Hematopoietic multipotent progenitor cell treated with erythropoietin and hydrocortisone succinate and interleukin-3 and kit ligand, for 8 days (in vitro differentiated cells): ENCODE measurements around the gene CREBBP.

Source experiments
- DNase-seq: peaks from one replicate; pipeline ENCODE4 v3.0.0-alpha.2; 2015

The CREBBP gene

DNA sequence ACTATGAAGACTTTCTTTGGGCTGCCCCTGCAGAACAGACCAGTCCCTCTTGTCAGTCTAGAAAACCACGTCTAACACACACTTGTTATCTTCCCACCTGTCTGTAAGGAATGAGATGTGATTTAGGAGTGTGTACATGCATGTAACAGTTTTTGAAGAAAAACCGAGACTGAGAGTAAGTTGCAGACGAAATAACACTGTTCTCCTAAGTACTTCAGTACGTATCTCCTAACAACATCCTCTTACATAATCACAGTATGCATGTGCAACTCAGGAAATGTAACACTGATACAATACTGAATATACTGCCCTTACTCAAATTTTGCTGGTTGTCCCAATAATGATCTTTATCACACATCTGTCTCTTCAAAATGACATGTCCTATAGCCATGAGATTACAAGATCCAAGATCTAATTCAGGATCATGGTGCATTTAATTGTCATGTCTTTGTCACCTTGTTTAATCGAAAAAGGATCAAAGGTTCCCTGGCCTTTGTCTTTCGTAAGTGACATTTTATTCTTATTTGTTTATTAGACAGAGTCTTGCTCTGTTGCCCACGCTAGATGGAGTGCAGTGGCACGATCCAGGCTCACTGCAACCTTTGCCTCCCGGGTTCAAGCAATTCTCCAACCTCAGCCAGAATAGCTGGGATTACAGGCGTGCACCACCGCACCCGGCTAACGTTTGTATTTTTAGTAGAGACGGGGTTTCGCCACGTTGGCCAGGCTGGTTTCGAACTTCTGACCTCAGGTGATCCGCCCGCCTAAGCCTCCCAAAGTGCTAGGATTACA, 25.6 kb downstream of the CREBBP start:
- DNase-seq: no peak

DNA sequence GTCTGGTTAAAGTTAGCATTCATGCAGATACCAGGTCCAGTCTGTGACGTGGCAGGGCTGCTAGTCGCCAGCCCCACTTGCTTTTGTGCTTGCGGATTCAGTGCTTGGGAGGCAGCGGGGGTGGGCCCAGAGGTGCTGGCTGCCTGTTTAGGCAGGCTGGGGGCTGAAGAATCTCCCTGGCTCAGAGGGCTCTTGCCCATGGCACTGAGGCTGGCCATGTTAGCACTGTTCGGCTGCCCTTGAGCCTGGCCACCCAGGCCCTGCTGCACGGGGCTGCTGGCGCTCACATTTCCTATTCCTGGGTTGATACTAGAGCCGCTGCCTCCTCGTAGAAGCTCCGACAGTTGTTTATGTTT, 30.0 kb downstream of the CREBBP start:
- no peak for DNase-seq

DNA sequence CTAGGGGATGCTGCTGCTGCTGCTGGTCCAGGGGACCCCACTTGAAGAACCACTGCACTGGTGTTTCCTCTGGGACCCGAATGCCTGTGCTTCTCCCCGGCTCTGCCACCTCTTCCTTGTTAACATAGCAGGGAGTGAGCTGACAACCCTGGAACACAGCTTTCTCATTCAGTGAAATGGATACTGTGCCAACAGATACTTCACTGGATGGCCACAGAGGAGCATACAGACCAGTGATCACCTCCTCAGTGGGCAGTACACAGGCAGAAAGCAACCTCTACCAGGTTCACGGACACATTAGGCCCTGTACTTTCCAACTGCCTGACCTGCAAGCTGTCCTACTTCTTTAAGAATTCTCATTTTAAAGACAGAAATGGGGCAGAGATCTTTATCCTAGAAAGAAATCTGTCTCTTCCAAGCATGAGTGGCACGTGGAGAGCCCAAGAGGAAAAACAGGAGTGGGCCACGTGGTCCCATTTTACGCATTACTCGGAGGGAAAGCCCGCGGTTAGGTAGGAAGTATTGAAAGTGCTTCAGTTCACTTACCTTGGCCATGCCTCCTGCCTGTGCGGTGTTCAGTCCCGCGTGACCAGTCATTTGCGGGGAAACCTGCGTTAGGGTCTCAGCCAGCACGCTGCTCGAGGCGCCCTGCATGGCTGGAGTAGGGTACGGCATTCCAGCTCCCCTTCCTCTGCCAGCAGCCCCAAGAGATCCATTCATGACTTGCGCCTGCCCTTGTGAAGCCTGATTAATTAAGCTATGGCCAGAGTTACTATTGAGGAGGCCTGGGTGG, 30.6 kb downstream of the CREBBP start:
- no peak for DNase-seq

DNA sequence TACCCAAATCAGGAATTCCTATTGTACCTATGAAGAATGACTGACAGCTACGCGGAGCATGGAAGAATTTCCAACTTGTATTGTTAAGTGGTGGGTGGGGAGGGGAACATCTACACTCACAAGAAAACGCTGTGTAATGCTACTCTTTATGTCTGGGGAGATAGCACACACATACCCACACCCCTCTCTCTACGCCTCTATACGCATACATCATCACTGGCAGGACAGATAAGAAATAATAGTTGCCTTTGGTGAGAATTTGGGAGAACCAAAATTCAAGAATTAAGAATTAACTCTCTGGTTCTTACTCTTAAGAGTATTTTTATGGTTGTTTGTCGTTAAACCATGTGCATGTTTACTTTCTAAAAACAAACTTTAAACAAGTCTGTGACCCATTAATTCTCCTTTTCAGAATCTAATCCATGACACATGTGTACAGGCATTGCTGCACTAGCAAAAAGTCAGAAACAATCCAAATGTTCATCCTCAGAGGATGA, 33.9 kb downstream of the CREBBP start:
- peak; percentile 92 for DNase-seq

DNA sequence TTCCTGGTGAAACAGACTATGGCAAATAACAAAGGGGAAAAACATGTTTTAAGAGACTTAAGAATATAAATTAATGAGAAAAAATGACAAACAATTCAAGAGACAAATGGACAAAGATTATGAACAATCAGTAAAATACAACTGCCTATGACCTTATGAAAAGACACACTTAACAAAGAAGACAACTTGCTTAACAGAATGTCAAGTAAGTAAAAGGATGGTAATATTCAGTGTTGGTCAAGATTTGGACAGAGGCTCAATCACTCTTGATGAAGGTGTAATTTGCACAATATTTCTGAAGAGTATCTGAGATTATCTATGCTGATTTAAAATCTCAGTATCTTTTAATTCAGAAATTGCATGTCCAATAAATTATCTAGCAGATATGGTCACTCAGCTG, 34.4 kb downstream of the CREBBP start:
- DNase-seq: no peak

DNA sequence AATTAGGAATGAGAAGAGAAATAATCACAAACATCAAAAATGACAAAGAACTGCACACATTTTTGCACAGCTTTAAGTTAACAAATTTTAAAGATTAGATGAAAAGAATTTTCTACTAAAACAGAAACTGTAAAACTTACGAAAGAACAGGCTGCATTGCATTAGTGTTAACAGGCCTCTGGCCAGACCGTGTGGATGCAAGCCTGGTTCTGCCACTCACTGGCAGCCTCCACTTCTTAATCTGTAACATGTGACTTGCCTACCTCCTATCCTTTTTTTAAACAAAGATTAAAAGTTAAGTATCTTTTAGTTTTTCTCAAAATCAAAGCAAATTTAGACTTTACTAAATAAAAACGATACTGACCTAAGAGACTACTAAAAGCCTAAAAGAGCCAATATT, 37.5 kb downstream of the CREBBP start:
- DNase-seq: no peak

DNA sequence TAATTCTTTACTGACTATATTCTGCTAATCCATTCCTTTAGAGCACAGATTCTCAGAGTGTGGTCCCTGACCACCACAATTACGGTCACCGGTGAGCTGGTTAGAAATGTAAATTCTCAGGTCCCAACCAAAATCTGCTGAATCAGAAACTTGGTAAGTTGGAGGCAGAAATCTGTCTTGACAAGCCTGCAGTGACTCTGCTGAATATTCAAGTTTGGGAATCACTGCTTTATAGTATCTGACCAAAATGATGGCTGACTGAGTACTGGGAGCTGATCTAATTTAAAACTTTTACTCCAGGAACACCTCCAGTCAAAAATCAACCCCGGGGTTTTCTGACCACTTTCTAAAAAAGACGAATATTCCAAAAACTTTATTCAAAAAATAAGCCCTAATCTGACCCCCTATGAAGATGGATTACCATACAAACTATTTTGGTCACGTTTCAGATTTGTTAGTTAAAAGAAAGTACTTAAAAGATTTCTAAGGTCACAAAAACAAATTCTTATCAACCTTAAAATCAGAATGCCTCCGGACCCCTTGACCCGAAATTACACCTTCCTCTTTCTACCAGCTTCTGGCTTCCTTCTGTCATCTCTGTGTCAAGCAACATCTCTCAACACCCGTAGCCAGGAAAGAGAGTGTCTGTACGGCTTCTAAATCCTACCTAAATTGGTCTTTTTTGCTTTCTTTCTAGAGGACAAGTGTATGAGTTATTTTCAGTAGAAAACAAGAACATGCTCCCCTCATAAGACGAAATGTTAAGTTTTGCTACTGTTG, 38.6 kb downstream of the CREBBP start:
- DNase-seq: no peak

DNA sequence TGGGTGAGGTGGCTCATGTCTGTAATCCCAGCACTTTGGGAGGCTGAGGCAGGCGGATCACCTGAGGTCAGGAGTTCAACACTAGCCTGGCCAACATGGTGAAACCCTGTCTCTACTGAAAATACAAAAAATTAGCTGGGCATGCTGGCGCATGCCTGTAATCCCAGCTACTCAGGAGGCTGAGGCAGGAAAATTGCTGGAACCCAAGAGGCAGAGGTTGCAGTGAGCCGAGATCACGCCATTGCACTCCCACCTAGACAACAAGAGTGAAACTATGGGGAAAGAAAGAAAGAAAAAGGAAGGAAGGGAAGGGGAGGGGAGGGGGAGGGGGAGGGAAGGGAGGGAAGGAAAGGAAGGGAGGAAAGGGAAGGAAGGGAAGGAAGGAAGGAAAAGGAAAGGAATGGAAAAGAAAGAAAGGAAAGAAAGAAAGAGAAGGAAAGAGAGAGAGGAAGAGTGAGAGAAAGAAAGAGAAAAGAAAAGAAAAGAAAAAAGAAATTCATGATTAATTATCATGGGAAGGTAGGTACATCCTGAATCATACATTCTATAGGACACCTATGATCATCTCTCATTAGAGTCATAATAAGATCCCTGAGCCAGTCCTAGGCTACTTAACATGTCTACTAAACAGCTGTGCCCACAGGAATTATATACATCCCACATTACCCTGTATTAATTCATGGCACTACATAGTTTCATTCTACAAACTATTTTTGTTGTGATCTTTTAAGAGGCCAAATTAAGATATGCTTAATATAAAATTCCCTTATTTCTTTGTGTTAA, 40.9 kb downstream of the CREBBP start:
- no peak for DNase-seq

DNA sequence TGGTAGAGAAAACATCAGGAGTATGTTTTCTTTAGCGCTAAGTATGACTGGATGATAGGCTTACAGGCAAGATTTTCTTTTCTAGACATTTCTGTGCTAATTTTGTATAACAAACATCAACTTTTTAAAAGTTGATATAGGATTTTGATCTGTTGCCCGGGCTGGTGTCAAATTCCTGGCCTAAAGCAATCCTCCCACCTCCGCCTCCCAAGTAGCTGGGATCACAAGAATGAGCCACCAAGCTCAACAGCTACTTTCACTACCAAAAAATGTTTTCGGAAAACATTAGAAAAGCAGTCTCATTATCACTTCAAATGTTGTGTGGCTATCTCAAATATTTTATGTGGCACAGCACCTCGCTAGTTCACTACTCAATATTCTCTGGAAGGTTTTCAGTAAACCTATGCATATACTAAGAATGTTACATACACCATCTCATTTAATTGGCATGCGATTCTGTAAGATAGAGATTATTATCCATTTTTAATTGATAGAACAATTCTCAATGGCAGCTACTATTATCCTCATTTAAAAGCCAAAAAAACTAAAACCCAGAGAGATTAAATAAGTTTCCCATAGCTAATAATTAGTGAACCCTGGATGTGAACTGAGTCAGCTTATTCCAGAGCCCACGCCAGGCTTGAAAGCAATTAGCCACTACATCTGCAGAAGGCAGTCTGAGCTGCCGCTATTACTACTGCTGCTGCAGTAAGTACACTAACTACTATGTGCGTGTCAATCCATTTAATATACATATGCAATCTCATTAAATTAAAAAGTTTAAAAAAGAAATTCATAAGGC, 41.7 kb downstream of the CREBBP start:
- DNase-seq: no peak

DNA sequence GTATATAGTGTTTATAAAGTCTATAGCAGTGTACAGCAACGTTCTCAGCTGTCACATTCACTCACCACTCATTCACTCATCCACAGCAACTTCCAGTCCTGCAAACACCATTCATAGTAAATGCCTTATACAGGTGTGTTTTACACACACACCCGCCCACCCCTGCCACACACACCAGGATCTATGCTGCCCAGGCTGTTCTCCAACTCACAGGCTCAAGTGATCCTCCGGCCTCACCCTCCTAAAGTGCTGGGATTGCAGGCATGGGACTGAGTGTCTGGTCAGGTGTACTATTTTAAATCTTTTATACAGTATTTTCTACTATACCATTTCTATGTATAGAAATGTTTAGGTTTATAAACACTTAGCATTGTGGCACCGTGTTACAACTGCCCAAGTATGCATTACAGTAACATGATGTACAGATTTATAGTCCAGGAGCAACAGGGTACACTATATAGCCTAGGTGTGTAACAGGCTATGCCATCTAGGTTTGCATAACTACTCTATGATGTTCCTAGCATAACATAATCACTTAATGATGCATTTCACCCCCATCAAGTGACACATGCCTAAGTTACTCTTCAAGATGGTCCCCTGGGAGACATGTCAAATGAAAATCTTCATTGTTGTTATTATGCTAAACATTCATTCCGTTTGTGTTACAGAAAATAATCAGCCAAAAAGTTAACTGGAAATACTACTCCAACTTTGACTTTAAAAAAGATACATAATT, 42.5 kb downstream of the CREBBP start:
- no peak for DNase-seq

DNA sequence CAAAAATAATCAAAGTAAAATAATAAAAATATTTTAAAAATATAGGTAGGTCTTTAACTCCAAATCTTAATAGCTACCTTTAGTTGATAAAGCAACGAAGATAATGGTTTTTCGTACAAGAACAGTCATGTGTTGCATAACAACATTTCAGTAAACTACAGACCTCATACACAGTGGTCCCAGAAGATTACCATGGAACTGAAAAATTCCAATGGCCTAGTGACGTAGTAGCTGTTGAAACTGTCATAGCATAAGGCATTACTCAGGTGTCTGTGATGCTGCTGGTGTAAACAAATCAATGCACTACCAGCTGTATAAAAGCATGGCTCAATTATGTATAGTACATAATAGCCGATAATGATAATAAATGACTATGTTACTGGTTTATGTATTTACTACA, 43.9 kb downstream of the CREBBP start:
- no peak for DNase-seq

DNA sequence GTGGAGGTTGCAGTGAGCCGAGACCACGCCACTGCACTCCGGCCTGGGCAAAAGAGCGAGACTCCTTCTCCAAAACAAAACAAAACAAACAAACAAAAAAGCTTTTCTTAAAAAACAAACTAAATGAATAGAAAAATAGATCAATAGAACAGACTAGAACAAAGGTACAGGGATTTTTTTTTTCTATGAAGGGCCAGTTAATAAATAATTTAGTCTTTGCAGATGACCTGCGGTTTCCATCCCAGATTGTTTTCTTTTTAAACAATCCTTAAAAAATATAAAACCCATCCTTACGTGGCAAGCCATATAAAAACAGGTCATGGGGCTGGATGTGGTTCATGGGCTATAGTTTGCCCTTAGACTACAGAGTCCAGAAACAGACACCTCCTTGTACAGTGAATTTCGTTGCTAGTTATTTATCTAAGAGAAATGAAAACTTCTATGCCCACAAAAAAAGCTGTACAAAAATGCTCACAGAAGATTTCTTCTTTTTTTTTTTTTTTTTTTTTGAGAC, 45.4 kb downstream of the CREBBP start:
- no peak for DNase-seq

DNA sequence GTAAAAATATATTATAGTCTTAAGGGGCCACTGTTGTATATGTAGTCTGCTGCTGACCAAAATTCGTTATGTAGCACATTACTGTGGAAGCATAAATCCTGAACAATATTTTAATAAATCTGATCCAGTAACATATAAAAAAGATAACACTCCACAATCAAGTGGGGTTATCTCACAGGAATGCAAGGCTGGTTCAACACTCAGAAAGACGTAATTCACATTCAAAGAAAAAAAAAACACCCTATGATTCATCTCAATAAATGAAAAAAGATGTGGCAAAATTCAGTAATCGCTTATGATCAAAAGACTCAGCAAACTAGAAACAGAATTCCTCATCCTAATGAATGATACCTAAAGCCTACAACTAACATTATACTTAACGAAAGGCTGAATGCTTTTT, 47.8 kb downstream of the CREBBP start:
- DNase-seq: no peak

DNA sequence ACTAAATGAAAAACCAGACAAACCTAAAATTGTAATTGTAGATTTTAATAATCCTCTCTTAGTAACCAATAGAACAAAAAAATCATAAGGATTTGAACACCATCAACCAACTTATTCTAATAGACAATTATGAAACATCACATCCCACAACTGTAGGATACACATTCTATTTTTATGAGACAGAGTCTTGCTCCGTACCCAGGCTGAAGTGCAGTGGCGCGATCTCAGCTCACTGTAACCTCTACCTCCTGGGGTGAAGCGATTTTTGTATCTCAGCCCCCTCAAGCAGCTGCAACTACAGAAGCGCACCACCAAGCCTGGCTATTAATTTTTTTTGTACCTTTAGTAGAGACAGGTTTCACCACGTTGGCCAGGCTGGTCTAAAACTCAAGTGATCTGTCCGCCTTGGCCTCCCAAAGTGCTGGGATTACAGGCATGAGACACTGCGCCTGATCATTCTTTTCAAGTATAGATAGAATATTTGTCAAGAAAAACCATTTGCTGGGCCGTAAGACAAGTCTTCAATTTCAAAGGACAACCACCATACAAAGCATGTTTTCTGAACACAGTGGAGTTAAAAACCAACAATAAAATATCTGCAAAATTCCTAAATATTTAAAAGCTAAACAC, 49.8 kb downstream of the CREBBP start:
- DNase-seq: no peak

DNA sequence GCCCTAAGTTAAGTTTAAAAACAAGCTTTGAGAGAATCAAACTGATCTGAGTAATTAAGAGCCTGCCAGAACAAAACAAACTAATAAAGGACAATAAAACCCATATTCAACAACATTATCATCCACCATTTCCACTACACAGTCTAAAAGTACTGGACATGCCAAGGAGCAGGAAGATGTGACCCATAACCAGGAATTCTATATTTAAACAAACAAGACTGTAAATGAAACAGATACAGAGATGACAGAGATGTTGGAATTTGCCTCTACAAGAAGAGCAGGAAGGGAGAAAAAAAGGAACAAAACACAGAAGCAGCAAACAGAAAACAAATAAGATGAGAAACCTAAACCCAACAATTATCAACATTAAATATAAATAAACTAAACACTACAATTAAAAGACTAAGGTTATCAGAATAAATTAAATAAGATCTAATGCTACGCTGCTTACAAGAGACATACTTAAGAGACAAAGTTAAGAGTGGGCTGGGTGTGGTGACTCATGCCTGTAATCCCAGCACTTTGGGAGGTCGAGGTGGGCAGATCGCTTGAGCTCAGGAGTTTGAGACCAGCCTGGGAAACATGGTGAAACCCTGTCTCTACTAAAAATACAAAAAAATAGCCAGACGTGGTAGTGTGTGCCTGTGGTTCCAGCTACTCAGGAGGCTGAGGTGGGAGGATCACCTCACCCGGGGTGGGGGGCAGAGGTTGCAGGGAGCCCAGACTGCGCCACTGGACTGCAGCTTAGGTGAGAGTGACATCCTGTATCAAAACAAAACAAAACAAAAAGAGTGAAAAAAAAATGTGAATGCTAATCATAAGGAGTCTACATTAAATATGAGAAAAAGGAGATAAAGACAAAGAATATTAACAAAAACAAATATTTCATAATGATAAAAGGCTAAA, 50.6 kb downstream of the CREBBP start:
- DNase-seq: no peak

DNA sequence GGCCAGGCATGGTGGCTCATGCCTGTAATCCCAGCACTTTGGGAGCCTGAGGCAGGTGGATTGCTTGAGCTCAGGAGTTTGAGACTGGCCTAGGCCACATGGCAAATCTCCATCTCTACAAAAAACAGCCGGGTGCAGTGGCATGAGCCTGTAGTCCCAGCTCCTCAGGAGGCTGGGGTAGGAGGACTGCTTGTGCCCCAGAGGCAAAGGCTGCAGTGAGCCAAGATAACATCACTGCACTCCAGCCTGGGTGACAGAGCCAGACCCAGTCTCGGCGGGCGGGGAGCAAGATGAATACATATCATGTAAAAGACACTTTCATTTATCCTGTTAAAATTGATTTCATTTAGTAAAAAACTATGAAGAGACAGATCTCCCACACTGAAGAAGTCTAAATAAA, 54.6 kb downstream of the CREBBP start:
- no peak for DNase-seq

DNA sequence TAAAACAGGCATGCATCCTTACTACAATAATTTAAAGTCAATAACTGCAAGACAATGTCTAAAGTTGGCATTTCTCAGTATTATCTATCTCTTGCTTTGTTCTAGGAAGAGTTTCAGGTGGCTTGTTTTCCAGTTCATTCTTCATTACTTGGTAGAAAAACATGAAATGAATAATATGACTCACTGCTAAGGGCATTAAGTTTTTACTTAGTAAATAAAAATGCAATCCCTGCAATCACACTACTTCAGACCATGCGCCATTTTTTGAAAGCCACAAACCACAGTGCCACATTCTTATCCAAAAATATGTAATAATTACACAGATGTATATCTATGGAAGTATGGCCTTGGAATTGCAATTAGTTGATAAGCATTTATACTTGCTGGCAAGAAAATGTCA, 55.4 kb downstream of the CREBBP start:
- DNase-seq: no peak

DNA sequence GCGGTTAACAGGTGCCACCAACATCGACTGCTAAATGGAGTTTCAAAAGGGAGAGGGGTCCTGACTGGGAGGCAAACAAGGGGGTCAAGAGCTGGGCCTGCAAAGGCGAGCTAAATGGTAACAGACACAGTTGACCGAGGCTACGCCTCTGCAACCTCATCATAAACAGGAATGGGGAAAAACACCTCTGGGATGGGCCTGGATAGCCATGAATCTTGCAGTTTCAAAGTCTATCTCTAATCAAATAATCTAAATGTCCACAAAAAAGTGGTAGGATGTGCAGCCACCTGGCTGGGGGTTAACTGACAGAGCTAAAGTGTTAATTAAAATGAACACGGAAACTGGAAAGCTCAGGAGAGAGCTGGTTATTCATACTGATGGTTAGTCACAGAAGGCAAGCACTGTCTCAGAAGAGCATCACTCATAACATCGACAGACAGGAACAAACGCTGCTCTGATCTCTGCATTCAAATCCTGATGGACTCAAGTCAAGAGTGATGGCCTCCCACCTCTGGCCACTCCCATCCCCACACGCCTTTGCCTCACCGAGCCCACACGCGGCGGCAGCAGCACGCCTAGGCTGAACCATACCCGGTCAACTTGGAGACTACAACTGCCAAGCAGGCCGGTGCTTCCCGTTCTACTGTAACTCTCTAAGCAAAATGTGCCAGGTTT, 56.3 kb downstream of the CREBBP start:
- no peak for DNase-seq

DNA sequence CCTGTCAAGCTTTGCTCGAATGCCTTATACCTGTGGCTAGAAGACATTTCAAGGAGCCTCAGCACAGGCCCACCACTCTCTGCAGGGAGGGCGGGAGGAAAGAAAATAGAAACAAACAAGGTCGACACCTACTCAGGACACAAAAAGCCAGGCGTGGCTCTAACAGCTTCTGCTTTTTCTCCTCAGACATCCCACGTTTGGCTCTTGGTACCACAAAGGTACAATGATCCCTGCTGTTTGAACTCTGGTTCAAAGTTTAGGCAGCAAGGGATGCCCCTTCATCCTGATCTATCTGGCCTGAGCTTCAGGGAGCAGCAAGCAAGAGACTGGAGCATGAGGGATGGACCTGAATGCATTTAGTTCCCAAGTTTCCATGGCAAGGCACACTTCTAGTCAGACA, 57.1 kb downstream of the CREBBP start:
- DNase-seq: no peak
